Smooth muscle cell (in vitro differentiated cells): ENCODE measurements around the gene FOXI2. TPM values are rescaled to one million over a fixed set of nuclear protein-coding genes. Genes with fewer than 3 reads are reported as not detected.

Experiments
- DNase-seq: peaks from one replicate; lab custom pipeline; 2025; ENCODE audit not compliant: unreplicated experiment; lab: John Stamatoyannopoulos, UW
- H2AFZ ChIP-seq: fragments of 200-600 bp; sonication (generic); 2 replicates; pipeline ENCODE4 v1.6.0; 2016; ENCODE audit warnings: antibody characterized with exemption, low read depth, mild to moderate bottlenecking
- H3F3A ChIP-seq: fragments of 200-600 bp; sonication (generic); 2 replicates; pipeline ENCODE4 v1.6.0; 2017; ENCODE audit warnings: antibody characterized with exemption, low read depth
- H3K27ac ChIP-seq: fragments of 200-600 bp; sonication (generic); 2 replicates; pipeline ENCODE4 v1.5.1; 2016; ENCODE audit warnings: low read depth, mild to moderate bottlenecking
- H3K27me3 ChIP-seq: fragments of 200-600 bp; sonication (generic); 2 replicates; pipeline ENCODE4 v1.6.1; 2016; ENCODE audit warnings: low read depth, mild to moderate bottlenecking
- H3K36me3 ChIP-seq: fragments of 200-600 bp; sonication (generic); 2 replicates; pipeline ENCODE4 v1.5.1; 2016; ENCODE audit warnings: low read depth
- H3K4me1 ChIP-seq: fragments of 200-600 bp; sonication (generic); 2 replicates; pipeline ENCODE4 v1.5.1; 2016; ENCODE audit warnings: low read depth
- H3K4me2 ChIP-seq: fragments of 200-600 bp; sonication (generic); 2 replicates; pipeline ENCODE4 v1.6.0; 2016; ENCODE audit warnings: mild to moderate bottlenecking
- H3K4me3 ChIP-seq: fragments of 200-600 bp; sonication (generic); 2 replicates; pipeline ENCODE4 v1.5.1; 2016; ENCODE audit warnings: mild to moderate bottlenecking
- H3K79me2 ChIP-seq: fragments of 200-600 bp; sonication (generic); 2 replicates; pipeline ENCODE4 v1.6.0; 2016; ENCODE audit warnings: low read depth, mild to moderate bottlenecking
- H3K9ac ChIP-seq: fragments of 200-600 bp; sonication (generic); 2 replicates; pipeline ENCODE4 v1.6.0; 2016; ENCODE audit warnings: low read depth
- H3K9me3 ChIP-seq: fragments of 200-600 bp; sonication (generic); replicated peaks from 2 replicates; pipeline ENCODE4 v1.5.1; 2016; ENCODE audit warnings: low read depth
- H4K20me1 ChIP-seq: fragments of 200-600 bp; sonication (generic); 2 replicates; pipeline ENCODE4 v1.6.0; 2016; ENCODE audit warnings: low read depth
- WGBS: methylation state at CpG from one replicate; pipeline ENCODE4 v1.1.7; 2016; ENCODE audit warnings: low lambda C conversion rate; 5-methylcytosine and 5-hydroxymethylcytosine counted together
- polyA plus RNA-seq: library from polyadenylated mRNA; unstranded; fragments of >200 nt; fragmentation: Nextera tagmentation; extraction: Ambion mirVana; gene quantifications from 2 replicates; pipeline ENCODE4 v1.2.1, GENCODE V29; 2016
- total RNA-seq: library from RNA; depleted of rRNA; stranded (reverse); fragments of >200 nt; gene quantifications from 2 replicates; pipeline ENCODE4 v1.2.3, GENCODE V29; 2014
- TF ChIP-seq, protein P1 (sequence below): fragments of 200-600 bp; sonication (generic); IDR thresholded peaks from 2 replicates; pipeline ENCODE4 v1.5.1; 2017; ENCODE audit warnings: borderline replicate concordance, mild to moderate bottlenecking, antibody characterized with exemption; ENCODE audit not compliant: insufficient read depth, poor library complexity, severe bottlenecking

FOXI2 gene
- total RNA-seq: not detected in 2 replicates
- not detected in 2 replicates for polyA plus RNA-seq

DNA sequence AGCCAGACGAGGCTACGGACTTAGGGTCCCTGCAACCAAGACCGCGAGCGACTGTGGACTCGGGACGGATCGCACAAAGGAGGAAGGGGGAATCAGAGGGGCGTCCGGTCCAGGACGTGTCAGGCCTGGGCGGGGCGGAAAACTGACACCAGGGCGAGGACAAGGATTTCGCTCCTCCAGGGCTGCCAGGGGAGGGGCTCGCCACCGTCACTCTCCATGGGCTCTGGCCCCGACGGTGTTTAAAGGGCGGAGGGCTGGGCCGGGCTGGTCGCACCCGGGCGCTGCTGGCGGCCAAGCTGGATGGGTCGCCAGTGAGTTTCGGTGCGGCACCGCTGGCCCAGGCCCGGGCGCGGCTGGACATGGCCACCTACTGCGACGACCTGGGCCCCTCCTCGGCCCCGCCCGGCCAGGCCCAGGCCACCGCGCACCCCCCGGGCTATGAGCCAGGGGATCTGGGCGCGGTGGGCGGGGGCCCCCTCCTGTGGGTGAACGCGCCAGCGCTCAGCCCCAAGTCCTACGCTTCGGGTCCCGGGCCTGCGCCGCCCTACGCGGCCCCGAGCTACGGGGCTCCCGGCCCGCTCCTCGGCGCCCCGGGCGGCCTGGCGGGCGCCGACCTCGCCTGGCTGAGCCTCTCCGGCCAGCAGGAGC, at the start of gene FOXI2:
Gene FOXI2 (plus strand): TSS at position 271 of the 648 bp plus-strand sequence. CDS start 89 bp downstream, at position 360.
- no peak within 1 kb of the TSS for H3K27ac ChIP-seq
- no peaks in the 10 kb centered on the region for H3K9me3 ChIP-seq
- H4K20me1 ChIP-seq: no peaks in the 10 kb centered on the region
- H3K79me2 ChIP-seq: no peaks in the 10 kb centered on the region
- H3K9ac ChIP-seq: no peak within 1 kb of the TSS
- H3K4me2 ChIP-seq: peak within 1 kb of the TSS; percentile 22
- 3% methylated on average over 61 of the region's 66 CpGs for WGBS
- H3F3A ChIP-seq: no peaks in the 10 kb centered on the region
- DNase-seq: no peak
- H2AFZ ChIP-seq: no peak within 1 kb of the TSS
- no peaks in the 10 kb centered on the region for H3K36me3 ChIP-seq
- peaks cover 85% of the 10 kb centered on the region for H3K27me3 ChIP-seq
- TF ChIP-seq, protein P1, sequence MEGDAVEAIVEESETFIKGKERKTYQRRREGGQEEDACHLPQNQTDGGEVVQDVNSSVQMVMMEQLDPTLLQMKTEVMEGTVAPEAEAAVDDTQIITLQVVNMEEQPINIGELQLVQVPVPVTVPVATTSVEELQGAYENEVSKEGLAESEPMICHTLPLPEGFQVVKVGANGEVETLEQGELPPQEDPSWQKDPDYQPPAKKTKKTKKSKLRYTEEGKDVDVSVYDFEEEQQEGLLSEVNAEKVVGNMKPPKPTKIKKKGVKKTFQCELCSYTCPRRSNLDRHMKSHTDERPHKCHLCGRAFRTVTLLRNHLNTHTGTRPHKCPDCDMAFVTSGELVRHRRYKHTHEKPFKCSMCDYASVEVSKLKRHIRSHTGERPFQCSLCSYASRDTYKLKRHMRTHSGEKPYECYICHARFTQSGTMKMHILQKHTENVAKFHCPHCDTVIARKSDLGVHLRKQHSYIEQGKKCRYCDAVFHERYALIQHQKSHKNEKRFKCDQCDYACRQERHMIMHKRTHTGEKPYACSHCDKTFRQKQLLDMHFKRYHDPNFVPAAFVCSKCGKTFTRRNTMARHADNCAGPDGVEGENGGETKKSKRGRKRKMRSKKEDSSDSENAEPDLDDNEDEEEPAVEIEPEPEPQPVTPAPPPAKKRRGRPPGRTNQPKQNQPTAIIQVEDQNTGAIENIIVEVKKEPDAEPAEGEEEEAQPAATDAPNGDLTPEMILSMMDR: no peak
- H3K4me1 ChIP-seq: peaks cover 6% of the 10 kb centered on the region
- no peak within 1 kb of the TSS for H3K4me3 ChIP-seq

DNA sequence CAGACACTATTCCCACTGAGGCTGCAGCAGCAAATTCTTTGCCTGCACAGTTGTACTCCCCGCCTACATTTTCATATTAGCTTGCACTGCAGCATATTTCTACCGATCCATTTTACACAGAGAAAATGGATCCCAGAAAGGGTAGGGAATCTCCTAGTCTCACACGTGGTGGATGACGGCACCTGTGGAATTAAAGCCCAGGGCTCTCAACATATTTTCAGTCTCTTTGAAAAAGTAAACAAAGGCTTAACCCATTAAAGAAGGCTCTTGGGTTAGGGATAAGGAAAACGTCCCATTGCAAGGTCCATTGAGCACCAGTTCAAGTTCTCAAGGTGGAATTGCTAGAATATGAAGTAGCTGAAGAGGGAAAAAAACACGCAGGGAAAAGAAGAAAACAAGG, 49.4 kb upstream of the FOXI2 start:
- no peaks in the 10 kb centered on the region for H3F3A ChIP-seq
- H3K27ac ChIP-seq: no peak overlapping the region
- H3K4me1 ChIP-seq: no peaks in the 10 kb centered on the region
- TF ChIP-seq, protein P1: no peak
- no peak overlapping the region for H3K4me2 ChIP-seq
- no peaks in the 10 kb centered on the region for H3K79me2 ChIP-seq
- WGBS: 66% methylated on average over 6 of the region's 6 CpGs
- no peak overlapping the region for H2AFZ ChIP-seq
- H3K9ac ChIP-seq: no peak overlapping the region
- H3K27me3 ChIP-seq: no peaks in the 10 kb centered on the region
- no peaks in the 10 kb centered on the region for H4K20me1 ChIP-seq
- no peaks in the 10 kb centered on the region for H3K36me3 ChIP-seq
- DNase-seq: no peak
- H3K4me3 ChIP-seq: no peak overlapping the region
- no peaks in the 10 kb centered on the region for H3K9me3 ChIP-seq

DNA sequence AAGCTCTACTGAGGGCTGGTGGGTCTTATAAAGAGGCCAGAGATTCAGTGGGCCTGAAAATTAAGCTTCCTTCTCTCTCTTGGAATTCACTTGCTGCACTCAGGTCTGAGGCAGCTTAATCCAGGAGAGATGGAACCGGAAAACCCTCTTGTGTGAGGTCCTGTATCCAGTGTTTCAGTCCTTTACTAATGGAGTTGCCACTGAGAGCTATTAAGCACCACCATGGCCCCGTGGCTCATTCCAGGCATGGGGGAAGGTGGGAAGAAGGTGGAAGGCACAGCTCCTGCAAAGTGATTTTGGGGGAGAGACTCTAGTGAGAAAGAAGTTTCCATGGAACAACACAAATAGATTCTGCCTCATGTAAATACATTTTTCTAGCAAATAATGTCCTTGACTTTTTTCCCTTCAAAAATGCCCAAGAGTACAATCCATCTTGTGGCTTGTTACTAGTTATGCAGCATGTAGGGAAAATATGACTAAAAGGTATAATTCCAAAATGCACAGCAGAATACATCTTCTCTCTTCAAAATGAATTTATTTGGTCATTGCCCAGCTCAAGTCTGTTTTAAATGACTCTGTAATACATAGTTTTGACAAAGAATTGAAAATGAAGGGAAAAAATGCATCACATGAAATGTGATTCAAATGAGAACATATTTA, 46.7 kb upstream of the FOXI2 start:
- peaks cover 6% of the 10 kb centered on the region for H3K27me3 ChIP-seq
- H3F3A ChIP-seq: no peaks in the 10 kb centered on the region
- H3K4me1 ChIP-seq: no peaks in the 10 kb centered on the region
- no peaks in the 10 kb centered on the region for H3K36me3 ChIP-seq
- TF ChIP-seq, protein P1: no peak
- H3K4me2 ChIP-seq: no peak overlapping the region
- no peaks in the 10 kb centered on the region for H3K9me3 ChIP-seq
- no peaks in the 10 kb centered on the region for H4K20me1 ChIP-seq
- DNase-seq: no peak
- H3K9ac ChIP-seq: no peak overlapping the region
- H3K4me3 ChIP-seq: no peak overlapping the region
- no peak overlapping the region for H3K27ac ChIP-seq
- 56% methylated on average over 2 of the region's 2 CpGs for WGBS
- no peak overlapping the region for H2AFZ ChIP-seq
- H3K79me2 ChIP-seq: no peaks in the 10 kb centered on the region
